Esophagus mucosa (tissue), 1 donor: ENCODE data around the gene SCML1. TPM values are rescaled to one million over a fixed set of nuclear protein-coding genes. Genes with fewer than 3 reads are reported as not detected.
"Not testable (repeated sequence)": the region's sequence is repeated elsewhere in the genome, so short reads cannot be mapped to it uniquely, and the experiment has no call there.

Source experiments
- ATAC-seq: fragments of 200-7000 bp; cut with Tn5 transposase; one replicate; pipeline ENCODE4 v1.9.1; 2020
- total RNA-seq: library from RNA; stranded (reverse); gene quantifications from one replicate; pipeline ENCODE4 v1.2.4, GENCODE V29; 2023
- donor health status: DM: yes; HTN: yes; CAD: no.

The SCML1 gene
- total RNA-seq, 1 donor from 2014 or later = 4.8 TPM

- no peak for ATAC-seq
These were observed 3.1 kb downstream of the SCML1 start for GRCh38 chrX:17740137-17741122.

GRCh38 chrX:17741123-17741511 is 3.8 kb downstream of the SCML1 start:
- no peak for ATAC-seq

GRCh38 chrX:17743913-17744312 is 6.6 kb downstream of the SCML1 start:
- ATAC-seq = no peak

GRCh38 chrX:17744896-17745523 is 7.7 kb downstream of the SCML1 start:
- ATAC-seq = no peak

GRCh38 chrX:17747692-17748091 is 10.4 kb downstream of the SCML1 start:
- ATAC-seq = no peak

- ATAC-seq = no peak
These were observed 11.4 kb downstream of the SCML1 start for GRCh38 chrX:17748684-17749083.

- no peak for ATAC-seq
These were observed 13.1 kb downstream of the SCML1 start for GRCh38 chrX:17750436-17750835.

- ATAC-seq = no peak
These were observed 21.1 kb downstream of the SCML1 start for GRCh38 chrX:17758382-17758781.

- no peak for ATAC-seq
These were observed 22.7 kb downstream of the SCML1 start for GRCh38 chrX:17759990-17760389.

- ATAC-seq = no peak
These were observed 30.4 kb downstream of the SCML1 start for GRCh38 chrX:17767734-17768133.

- ATAC-seq = no peak
These were observed 31.7 kb downstream of the SCML1 start for GRCh38 chrX:17768997-17769396.

GRCh38 chrX:17769701-17770269 is 32.5 kb downstream of the SCML1 start:
- no peak for ATAC-seq

- ATAC-seq = no peak
These were observed 36.1 kb downstream of the SCML1 start for GRCh38 chrX:17773221-17773876.

- ATAC-seq = no peak
These were observed 36.8 kb downstream of the SCML1 start for GRCh38 chrX:17774053-17774452.

- ATAC-seq = no peak
These were observed 41.7 kb downstream of the SCML1 start for GRCh38 chrX:17778997-17779396.

- ATAC-seq = no peak
These were observed 42.1 kb downstream of the SCML1 start for GRCh38 chrX:17779434-17779833.

- not testable (repeated sequence) for ATAC-seq
These were observed 49.5 kb downstream of the SCML1 start for GRCh38 chrX:17786554-17787347.

GRCh38 chrX:17787557-17787956 is 50.3 kb downstream of the SCML1 start:
- no peak for ATAC-seq

- ATAC-seq = peak; percentile 49
These were observed 51.1 kb downstream of the SCML1 start for GRCh38 chrX:17788439-17788838.

- ATAC-seq = no peak
These were observed 51.8 kb downstream of the SCML1 start for GRCh38 chrX:17788956-17789562.

- ATAC-seq = no peak
These were observed 55.5 kb downstream of the SCML1 start for GRCh38 chrX:17792826-17793225.

GRCh38 chrX:17798921-17799320 is 61.6 kb downstream of the SCML1 start:
- ATAC-seq = no peak
